Activated naive CD4-positive, alpha-beta T cell treated with anti-CD3 and anti-CD28 coated beads, Interleukin-2, amount 50 U/mL, for 24 hours (primary cell): ENCODE data around the gene TLE3.

Experiments used
- H3K27ac Mint-ChIP-seq: one replicate; pipeline ENCODE4 v1.8.0; 2021; ENCODE audit warnings: mild to moderate bottlenecking, mixed read lengths
- H3K27me3 Mint-ChIP-seq: one replicate; pipeline ENCODE4 v1.8.0; 2021; ENCODE audit warnings: mixed read lengths
- H3K36me3 Mint-ChIP-seq: one replicate; pipeline ENCODE4 v1.8.0; 2021; ENCODE audit warnings: mixed read lengths
- H3K4me1 Mint-ChIP-seq: one replicate; pipeline ENCODE4 v1.8.0; 2021; ENCODE audit warnings: mixed read lengths
- H3K4me3 Mint-ChIP-seq: one replicate; pipeline ENCODE4 v1.8.0; 2021; ENCODE audit warnings: mild to moderate bottlenecking, mixed read lengths
- H3K9me3 Mint-ChIP-seq: one replicate; pipeline ENCODE4 v1.8.0; 2021; ENCODE audit warnings: mixed read lengths

TLE3 gene

DNA sequence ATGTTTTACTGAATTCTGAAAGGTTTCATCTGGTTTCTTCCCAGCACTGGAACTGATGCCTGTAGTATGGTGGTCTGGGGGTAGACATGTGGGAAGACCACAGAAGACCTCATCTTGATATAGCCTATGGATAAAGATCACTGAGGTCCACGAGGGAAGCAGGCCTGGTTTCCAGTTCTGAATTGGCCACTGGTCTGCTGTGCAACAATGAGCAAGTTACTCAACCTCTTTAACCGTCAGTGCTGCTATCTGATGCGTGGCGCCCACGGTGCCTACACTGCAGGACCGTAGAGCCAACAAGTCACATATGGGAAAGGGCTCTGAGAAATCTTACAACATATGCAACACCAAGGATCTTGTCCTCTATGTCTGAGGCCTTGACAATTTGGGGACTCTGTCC is 13.3 kb downstream of the TLE3 start:
- Mint-ChIP-seq H3K9me3 (no peaks in the 10 kb centered on the region), H3K27me3 (no peaks in the 10 kb centered on the region), H3K27ac (no peak overlapping the region), H3K36me3 (peaks cover 27% of the 10 kb centered on the region), H3K4me3 (no peak overlapping the region), H3K4me1 (peaks cover 77% of the 10 kb centered on the region)

DNA sequence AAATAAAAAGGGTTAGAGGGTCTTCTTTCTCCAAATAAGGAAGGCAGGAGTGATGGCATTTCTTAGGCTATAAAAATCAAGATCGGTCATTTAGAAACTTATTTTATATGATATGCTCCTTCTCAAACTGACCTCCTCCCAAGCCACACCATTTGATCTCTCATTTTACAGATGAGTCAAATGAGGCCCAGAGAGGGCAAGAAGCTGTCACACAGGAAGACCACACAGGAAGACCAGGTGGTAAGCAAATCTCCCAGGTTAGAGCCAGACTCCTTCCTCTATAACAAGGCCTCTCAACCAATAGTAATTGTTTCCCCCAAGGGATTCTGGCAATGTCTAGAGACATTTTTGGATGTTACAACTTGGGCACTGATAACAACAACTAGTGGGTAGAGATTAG is 13.8 kb downstream of the TLE3 start:
- H3K4me1 Mint-ChIP-seq, result peaks cover 72% of the 10 kb centered on the region
- H3K36me3 Mint-ChIP-seq, result peaks cover 24% of the 10 kb centered on the region
- peak overlapping the region; percentile 51 for H3K27ac Mint-ChIP-seq
- H3K27me3 Mint-ChIP-seq, result no peaks in the 10 kb centered on the region
- no peaks in the 10 kb centered on the region for H3K9me3 Mint-ChIP-seq
- no peak overlapping the region for H3K4me3 Mint-ChIP-seq

DNA sequence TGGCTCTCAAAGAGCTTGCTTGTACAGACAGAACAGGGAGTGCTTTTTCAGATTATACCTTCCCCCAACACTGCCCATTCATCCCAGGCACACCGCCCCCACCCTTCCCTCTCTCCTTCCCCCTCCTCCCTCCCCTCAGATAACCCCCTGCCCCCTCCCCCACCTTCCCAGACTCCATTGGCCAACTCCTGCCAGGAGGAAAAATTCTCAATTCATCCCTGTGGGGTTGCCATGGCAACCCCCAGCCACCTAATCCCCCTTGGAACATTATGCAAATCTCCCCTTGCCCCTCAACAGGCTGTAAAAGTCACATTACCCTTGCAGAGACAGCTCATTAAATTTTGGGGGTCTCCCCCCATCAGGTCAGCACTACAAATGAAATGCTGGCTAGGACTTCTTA is 14.3 kb downstream of the TLE3 start:
- H3K4me1 Mint-ChIP-seq, result peaks cover 69% of the 10 kb centered on the region
- H3K27ac Mint-ChIP-seq, result no peak overlapping the region
- H3K36me3 Mint-ChIP-seq, result peaks cover 22% of the 10 kb centered on the region
- H3K9me3 Mint-ChIP-seq, result no peaks in the 10 kb centered on the region
- no peak overlapping the region for H3K4me3 Mint-ChIP-seq
- H3K27me3 Mint-ChIP-seq, result no peaks in the 10 kb centered on the region

DNA sequence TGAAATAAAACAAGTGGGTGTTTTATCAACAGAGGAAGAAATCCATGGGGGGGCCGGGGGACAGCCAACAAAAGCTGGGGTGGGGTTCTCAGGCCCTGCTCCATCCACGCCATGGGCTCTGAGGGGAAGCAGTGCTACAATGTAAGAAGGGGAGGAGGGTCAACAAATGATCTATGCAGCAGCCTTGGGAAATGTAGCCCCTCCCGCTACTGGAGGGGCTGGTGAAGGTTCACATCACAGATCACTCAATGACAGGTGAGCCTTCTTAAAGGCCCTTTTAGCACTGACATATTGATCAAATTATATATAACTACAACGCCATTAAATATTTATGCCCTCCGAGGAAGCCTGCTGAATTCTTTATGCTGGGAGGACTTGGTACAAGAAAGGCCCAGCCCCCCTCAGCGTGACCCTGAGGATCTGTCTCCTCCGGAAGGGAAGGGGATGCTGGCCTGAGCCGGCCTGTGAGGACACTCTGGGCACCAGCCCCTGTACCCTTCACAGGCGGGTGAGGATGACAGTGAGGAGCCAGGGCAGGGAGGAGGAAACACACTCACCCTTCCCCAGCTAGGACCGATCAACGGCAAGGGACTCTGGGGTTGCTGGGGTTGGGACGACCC is 15.3 kb downstream of the TLE3 start:
- H3K27me3 Mint-ChIP-seq, result no peaks in the 10 kb centered on the region
- H3K27ac Mint-ChIP-seq, result peak overlapping the region; percentile 30
- H3K36me3 Mint-ChIP-seq, result peaks cover 22% of the 10 kb centered on the region
- H3K4me3 Mint-ChIP-seq, result no peak overlapping the region
- no peaks in the 10 kb centered on the region for H3K9me3 Mint-ChIP-seq
- peaks cover 68% of the 10 kb centered on the region for H3K4me1 Mint-ChIP-seq

DNA sequence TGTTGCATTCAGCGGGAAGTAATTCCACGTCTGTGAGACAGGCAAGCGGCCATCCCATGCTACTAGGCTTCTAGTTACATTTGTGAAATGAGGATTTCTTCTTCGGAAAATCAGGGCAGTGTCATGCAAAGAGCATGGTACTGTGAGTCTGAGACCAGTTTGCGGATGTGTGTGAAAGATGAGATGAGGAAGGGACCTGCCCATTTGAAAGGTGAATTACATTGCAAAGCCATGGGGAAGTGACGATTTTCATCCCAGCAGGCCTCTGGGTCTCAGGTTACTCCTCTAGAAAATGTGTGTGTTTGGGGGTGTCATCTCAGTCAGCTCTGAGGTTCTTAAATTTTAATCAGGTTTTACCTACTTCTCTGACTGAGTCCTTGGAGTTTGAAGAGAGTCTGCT is 16.1 kb downstream of the TLE3 start:
- no peaks in the 10 kb centered on the region for H3K9me3 Mint-ChIP-seq
- H3K27me3 Mint-ChIP-seq, result no peaks in the 10 kb centered on the region
- peaks cover 16% of the 10 kb centered on the region for H3K36me3 Mint-ChIP-seq
- H3K4me3 Mint-ChIP-seq, result no peak overlapping the region
- H3K4me1 Mint-ChIP-seq, result peaks cover 67% of the 10 kb centered on the region
- H3K27ac Mint-ChIP-seq, result no peak overlapping the region

DNA sequence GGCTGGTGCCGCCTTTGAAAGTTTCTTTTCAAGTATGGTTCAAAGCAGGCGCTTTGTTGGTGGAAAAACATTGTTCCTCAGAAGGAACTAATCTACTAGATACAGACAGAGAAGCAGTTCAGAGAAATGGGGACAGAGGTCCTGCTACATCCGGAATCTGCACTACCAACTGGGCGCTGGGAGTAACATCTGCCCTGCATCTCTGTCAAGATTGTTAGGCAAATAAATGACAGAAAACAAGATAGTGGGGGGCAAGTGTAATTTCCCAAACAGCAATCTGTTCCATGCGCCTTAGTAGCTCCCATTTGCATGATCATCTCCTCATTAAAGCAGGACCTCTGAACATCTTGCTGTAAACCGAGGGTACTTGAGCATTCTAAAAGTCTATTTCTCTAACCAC is 17.4 kb downstream of the TLE3 start:
- peaks cover 10% of the 10 kb centered on the region for H3K36me3 Mint-ChIP-seq
- H3K27me3 Mint-ChIP-seq, result no peaks in the 10 kb centered on the region
- H3K27ac Mint-ChIP-seq, result no peak overlapping the region

DNA sequence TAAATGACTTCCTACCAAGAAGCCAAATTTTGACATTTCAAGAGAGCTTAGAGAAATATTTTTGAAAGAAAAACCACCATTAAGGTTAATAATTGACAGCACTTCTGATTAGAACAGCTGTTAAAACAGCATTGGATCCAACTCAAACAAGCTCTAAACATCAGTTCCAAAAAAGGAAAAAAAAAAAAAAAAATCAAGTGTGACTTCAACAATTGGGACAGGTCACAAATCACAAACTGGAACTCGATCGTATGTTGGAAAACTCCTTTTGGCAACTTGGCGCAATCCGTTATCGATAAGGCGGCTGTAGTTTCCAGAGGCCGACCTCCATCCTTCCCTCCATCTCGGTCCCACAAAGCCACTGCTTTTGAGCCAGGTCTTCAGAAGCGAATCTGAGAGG is 17.8 kb downstream of the TLE3 start:
- Mint-ChIP-seq H3K36me3 (peaks cover 10% of the 10 kb centered on the region), H3K27ac (no peak overlapping the region), H3K9me3 (no peaks in the 10 kb centered on the region), H3K4me1 (peaks cover 59% of the 10 kb centered on the region), H3K4me3 (no peak overlapping the region), H3K27me3 (no peaks in the 10 kb centered on the region)

More for the DNA sequence above, 17.4 kb downstream of the TLE3 start:
- Mint-ChIP-seq H3K9me3 (no peaks in the 10 kb centered on the region), H3K4me3 (no peak overlapping the region), H3K4me1 (peaks cover 64% of the 10 kb centered on the region)

DNA sequence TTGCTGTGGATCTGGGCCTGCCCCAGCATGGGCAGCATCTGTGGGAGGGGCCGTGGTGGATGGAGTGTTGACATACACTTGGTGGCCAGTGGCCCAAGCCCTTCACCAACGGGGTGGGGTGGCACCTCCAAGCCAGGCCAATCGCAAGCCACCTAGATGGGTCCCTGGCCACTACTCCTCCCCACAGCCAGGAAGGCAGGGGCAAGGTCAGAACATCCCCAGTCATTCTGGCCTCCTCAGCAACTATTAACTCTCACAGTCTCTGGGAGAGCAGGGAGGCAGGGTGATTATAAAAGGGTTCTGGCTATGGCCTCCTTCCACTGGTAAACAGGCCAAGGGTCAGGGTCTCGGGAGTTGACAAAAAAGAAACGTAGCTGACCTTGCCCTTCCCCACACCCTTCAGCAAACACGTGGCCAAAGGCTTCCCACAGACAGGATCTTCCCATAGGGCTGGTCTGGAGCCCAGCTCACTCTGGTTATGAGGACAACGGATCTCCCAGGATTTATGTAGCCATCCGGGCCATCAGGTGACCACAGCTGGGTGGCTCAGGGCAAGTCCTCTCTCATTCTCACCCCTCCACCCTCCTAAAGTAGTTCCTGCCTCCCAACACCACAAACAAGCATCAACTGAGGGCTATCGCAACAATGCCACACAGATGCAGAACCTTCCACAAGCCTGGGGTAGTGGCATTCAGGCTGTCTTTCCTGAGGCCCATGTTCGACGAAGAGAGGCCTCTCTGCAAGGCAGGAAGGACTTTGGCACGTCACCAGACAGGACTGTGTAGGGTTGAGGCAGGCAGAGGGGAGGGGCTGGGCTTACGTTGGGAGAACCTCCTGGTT is 18.9 kb downstream of the TLE3 start:
- no peak overlapping the region for H3K27ac Mint-ChIP-seq
- no peaks in the 10 kb centered on the region for H3K27me3 Mint-ChIP-seq
- H3K4me3 Mint-ChIP-seq, result no peak overlapping the region
- H3K4me1 Mint-ChIP-seq, result peaks cover 53% of the 10 kb centered on the region
- H3K36me3 Mint-ChIP-seq, result peaks cover 12% of the 10 kb centered on the region
- no peaks in the 10 kb centered on the region for H3K9me3 Mint-ChIP-seq

DNA sequence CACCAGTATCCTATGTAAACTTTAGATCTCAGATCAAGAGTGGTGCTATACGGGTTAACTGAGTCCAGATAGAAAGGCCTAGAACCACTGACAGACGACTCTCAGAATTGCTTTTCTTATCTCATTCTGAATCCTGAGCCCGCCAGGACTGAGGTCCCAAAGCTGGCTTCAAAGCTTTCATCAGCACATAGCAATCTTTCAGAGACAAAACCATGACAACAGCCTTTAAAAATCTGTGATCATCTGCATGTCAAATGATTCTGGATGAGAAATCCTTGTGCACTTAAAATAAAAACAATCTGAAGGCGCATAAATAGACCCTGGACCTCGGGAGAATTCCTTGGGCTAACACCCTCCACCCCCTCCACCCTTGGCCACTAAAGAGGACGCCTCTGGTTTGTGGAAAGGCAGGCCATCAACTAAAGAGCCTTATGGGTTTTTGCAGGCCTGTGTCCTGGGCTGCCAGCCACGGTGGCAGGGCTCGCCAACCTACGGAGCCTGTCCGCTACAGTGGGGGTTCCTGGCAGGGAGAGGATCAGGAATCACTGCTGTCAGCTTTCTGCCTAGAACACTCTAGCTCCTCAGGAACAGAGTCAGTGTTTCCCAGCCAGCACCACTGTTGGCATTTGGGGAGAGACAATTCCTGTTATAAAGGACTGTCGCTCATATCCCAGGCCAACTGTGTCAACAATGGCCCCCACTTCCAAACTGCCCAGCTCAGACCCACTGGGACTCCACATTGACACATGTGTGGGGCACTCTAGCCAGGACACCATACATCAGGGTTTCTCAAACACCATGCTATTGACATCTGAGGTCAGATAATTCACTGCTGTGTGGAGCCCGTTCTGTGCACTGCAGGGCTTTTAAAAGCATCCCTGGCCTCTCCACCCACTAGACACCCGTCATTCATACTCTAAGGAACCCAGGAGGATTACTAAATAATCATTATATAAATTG is 20.2 kb downstream of the TLE3 start:
- peaks cover 56% of the 10 kb centered on the region for H3K4me1 Mint-ChIP-seq
- H3K27me3 Mint-ChIP-seq, result no peaks in the 10 kb centered on the region
- no peak overlapping the region for H3K27ac Mint-ChIP-seq
- peaks cover 21% of the 10 kb centered on the region for H3K36me3 Mint-ChIP-seq
- no peaks in the 10 kb centered on the region for H3K9me3 Mint-ChIP-seq
- no peak overlapping the region for H3K4me3 Mint-ChIP-seq

DNA sequence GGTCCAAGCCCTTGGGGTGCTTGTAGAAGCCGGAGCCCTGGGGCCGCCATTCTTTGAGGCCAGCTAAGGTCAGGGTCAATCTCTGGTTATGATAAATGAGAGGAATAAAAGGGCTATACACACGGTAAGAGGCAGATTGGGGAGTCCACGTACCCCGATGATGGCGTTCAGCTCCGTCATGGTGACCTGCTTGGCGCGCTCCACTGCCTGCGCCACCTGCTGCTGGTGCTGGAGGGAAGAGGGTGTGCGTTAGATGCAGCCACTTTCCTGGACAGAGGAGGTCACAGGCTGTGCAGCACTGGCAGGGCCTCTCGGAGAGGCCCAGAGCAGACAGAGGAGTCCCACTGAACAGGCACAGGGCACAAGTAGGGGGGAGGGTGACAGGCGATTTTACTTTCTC is 23.3 kb downstream of the TLE3 start:
- no peak overlapping the region for H3K27ac Mint-ChIP-seq
- H3K4me3 Mint-ChIP-seq, result no peak overlapping the region
- H3K4me1 Mint-ChIP-seq, result peaks cover 57% of the 10 kb centered on the region
- peaks cover 23% of the 10 kb centered on the region for H3K36me3 Mint-ChIP-seq
- no peaks in the 10 kb centered on the region for H3K9me3 Mint-ChIP-seq
- H3K27me3 Mint-ChIP-seq, result no peaks in the 10 kb centered on the region

DNA sequence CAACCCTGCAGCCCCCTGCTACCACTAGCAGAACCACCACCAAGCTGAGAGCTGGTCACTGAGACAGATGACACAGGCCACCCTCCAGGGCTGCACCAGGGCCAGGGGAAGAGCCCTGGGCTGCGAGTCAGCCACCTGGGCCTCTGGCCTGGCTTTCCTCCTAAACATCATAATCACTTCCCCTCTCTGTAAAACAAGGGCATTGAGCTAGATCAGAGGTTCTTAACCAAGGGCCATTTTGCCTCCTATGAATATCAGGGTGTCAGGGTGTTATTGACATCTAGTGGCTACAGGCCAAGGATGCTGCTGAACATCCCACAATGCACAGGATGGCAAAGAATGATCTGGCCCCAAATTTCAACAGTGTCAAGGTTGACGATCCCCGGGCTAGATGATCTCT is 25.2 kb downstream of the TLE3 start:
- Mint-ChIP-seq H3K4me3 (no peak overlapping the region), H3K9me3 (no peaks in the 10 kb centered on the region), H3K27ac (no peak overlapping the region), H3K36me3 (peaks cover 23% of the 10 kb centered on the region), H3K27me3 (no peaks in the 10 kb centered on the region), H3K4me1 (peaks cover 53% of the 10 kb centered on the region)

DNA sequence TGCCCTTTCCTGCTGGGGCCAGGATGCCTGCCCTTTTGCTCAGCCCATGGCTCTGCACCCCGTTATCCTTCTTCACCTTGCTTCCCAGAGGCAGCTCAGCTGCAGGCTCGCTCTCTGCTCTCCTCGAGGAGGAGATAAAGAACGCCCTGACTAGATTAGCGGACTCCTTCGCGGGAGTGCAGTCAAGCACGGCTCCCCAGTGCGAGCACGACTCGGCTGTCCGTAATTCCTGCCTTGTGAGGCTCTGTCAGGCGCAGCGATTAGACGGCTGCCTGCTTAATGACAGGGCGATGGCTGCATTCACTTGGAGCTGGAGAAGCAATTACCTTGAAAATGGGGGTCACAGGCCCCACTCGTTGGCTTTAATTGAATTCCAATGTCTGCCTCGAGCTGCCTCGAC is 25.9 kb downstream of the TLE3 start:
- peaks cover 25% of the 10 kb centered on the region for H3K36me3 Mint-ChIP-seq
- H3K4me1 Mint-ChIP-seq, result peaks cover 49% of the 10 kb centered on the region
- H3K27ac Mint-ChIP-seq, result no peak overlapping the region
- no peak overlapping the region for H3K4me3 Mint-ChIP-seq
- H3K9me3 Mint-ChIP-seq, result no peaks in the 10 kb centered on the region
- H3K27me3 Mint-ChIP-seq, result no peaks in the 10 kb centered on the region

DNA sequence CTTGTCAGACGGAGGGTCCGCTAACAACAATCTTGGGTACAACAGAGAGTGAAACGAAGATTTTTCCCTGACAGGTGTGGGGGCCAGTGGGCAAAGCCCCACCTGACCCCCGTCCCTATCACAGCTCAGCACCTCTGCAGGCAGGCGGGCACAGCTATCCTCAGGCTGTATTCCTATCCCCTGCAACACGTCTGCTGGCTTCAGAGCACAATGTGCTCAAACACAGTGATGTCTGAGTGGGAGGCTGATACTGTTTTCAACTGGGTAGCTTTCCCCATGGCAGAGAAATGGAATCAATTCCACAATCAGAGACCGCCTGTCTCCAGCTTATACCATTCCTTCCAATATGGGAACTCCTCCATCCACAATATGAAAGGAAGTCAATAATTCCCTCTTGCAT is 28.0 kb downstream of the TLE3 start:
- H3K36me3 Mint-ChIP-seq, result peaks cover 23% of the 10 kb centered on the region
- H3K4me1 Mint-ChIP-seq, result peaks cover 40% of the 10 kb centered on the region
- H3K27ac Mint-ChIP-seq, result no peak overlapping the region
- H3K4me3 Mint-ChIP-seq, result no peak overlapping the region
- no peaks in the 10 kb centered on the region for H3K27me3 Mint-ChIP-seq
- no peaks in the 10 kb centered on the region for H3K9me3 Mint-ChIP-seq

DNA sequence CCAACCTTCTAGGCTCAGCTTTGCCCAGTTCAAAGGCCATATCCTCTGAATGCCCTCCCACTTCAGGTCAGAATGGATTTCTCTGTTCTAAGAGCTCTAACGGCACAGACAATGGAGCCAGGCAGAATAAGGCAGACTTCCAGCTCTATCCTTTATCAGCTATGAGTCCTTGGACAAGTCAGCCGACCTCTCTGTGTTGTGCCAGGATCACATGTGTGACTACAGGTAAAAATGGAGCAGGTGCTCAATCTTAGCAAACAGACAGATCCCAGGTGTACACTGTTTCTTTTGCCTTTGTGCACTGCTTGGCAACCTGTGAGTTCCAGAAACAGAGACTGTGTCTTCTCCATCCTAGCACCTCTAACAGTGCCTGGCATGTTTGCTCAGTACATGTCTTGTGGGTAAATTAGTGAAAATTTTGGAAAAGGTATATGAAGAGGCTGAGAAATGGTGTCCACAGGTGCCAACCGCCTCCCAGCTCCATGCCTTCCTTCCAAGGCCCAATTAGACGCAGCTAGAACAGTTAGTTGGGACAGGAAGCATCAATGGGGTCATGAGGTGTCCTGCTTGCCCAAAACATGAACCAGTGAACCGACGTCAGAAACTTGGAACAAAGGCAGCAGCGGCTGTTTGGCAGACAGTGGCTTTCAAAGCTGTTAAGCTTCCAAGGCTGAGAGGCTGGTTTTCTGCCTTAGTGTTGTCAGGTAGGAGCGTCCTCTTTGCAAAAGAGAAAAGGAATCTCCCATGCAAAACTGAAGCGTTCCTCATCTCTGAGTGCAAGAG is 28.7 kb downstream of the TLE3 start:
- Mint-ChIP-seq H3K4me1 (peaks cover 37% of the 10 kb centered on the region), H3K36me3 (peaks cover 22% of the 10 kb centered on the region), H3K4me3 (no peak overlapping the region), H3K27ac (peak overlapping the region; percentile 35), H3K9me3 (no peaks in the 10 kb centered on the region), H3K27me3 (no peaks in the 10 kb centered on the region)

DNA sequence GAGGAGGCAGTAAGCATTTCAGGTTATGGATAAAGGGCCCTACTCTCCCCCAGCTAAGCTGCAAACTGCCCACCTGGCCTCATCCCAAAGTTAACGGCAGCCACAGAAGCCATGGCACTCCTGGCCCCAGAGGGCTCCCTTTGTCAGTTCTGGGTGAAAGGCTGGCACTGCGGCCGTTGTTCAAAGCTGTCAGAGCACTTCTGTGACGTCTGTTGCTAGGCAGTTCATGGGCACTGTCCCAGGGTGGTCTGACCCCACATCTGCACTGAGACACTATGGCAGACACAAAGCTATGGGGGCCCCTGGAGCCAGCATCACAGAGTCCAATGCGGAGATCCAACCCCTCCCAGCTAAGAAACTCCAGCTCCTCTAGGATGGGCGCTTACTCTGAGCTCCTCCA is 30.0 kb downstream of the TLE3 start:
- H3K9me3 Mint-ChIP-seq, result no peaks in the 10 kb centered on the region
- H3K4me3 Mint-ChIP-seq, result no peak overlapping the region
- no peaks in the 10 kb centered on the region for H3K27me3 Mint-ChIP-seq
- H3K36me3 Mint-ChIP-seq, result peaks cover 12% of the 10 kb centered on the region
- H3K27ac Mint-ChIP-seq, result no peak overlapping the region
- peaks cover 24% of the 10 kb centered on the region for H3K4me1 Mint-ChIP-seq
